Liver (tissue), 9 donors: ENCODE measurements around the gene CRAMP1. TPM values are rescaled to one million over a fixed set of nuclear protein-coding genes. Genes with fewer than 3 reads are reported as not detected.

Source experiments
- DNase-seq: peaks from one replicate; pipeline ENCODE4 v3.0.0-alpha.2; 2017; ENCODE audit warnings: low spot score
- H3K27ac ChIP-seq, 2 donors: one replicate each; pipeline ENCODE4 v1.7.0; 2013; ENCODE audit warnings: inconsistent platforms in 2 of 2, low read length in 2 of 2, control low read depth in 1 of 2, low read depth in 1 of 2, mild to moderate bottlenecking in 1 of 2
- H3K27me3 ChIP-seq, 4 donors: one replicate each; pipeline versions ENCODE4 v1.6.1 to v1.7.0; 2013; ENCODE audit warnings: low read length in 3 of 4, inconsistent platforms in 1 of 4, mild to moderate bottlenecking in 1 of 4, moderate library complexity in 1 of 4; ENCODE audit not compliant: control insufficient read depth in 4 of 4, insufficient read depth in 4 of 4
- H3K36me3 ChIP-seq, 4 donors: one replicate each; pipeline versions ENCODE4 v1.6.1 to v1.7.0; 2013; ENCODE audit warnings: low read length in 3 of 4, mild to moderate bottlenecking in 3 of 4, low read depth in 1 of 4, moderate library complexity in 1 of 4; ENCODE audit not compliant: control insufficient read depth in 4 of 4, insufficient read depth in 3 of 4
- H3K4me1 ChIP-seq, 4 donors: one replicate each; pipeline versions ENCODE4 v1.6.1 to v1.7.0; 2013; ENCODE audit warnings: low read length in 3 of 4, mild to moderate bottlenecking in 3 of 4, moderate library complexity in 1 of 4; ENCODE audit not compliant: control insufficient read depth in 4 of 4, insufficient read depth in 4 of 4
- H3K4me3 ChIP-seq, 3 donors: one replicate each; pipeline versions ENCODE4 v1.6.1 to v1.7.0; 2013; ENCODE audit warnings: low read length in 3 of 3, control low read depth in 1 of 3, low read depth in 1 of 3, mild to moderate bottlenecking in 1 of 3
- H3K9ac ChIP-seq, 2 donors: one replicate each; pipeline ENCODE4 v1.7.0; 2013; ENCODE audit warnings: low read length in 2 of 2, mild to moderate bottlenecking in 2 of 2, moderate library complexity in 2 of 2, control low read depth in 1 of 2, low read depth in 1 of 2
- H3K9me3 ChIP-seq, 4 donors: one replicate each; pipeline versions ENCODE4 v1.6.1 to v1.7.0; 2013; ENCODE audit warnings: low read length in 3 of 4; ENCODE audit not compliant: control insufficient read depth in 4 of 4
- ATF3 ChIP-seq: IDR thresholded peaks from 2 replicates; pipeline ENCODE4 v1.6.1; 2016; ENCODE audit warnings: antibody characterized with exemption
- CTCF ChIP-seq: fragments of 150-350 bp; IDR thresholded peaks from 2 replicates; pipeline ENCODE4 v1.5.1; 2017; ENCODE audit warnings: improper control_type of control experiment, low read depth, low read length; ENCODE audit not compliant: missing input control
- EGR1 ChIP-seq, 2 donors: IDR thresholded peaks; 2 replicates each; pipeline ENCODE4 v1.6.1; 2016 to 2018; ENCODE audit warnings: antibody characterized with exemption in 2 of 2, low read depth in 2 of 2
- FOXA1 ChIP-seq: IDR thresholded peaks from 2 replicates; pipeline ENCODE4 v1.6.1; 2016; ENCODE audit warnings: antibody characterized with exemption
- FOXA2 ChIP-seq: IDR thresholded peaks from 2 replicates; pipeline ENCODE4 v1.6.1; 2016; ENCODE audit warnings: antibody characterized with exemption
- GABPA ChIP-seq, 2 donors: IDR thresholded peaks in 1 of 2; conservative IDR thresholded peaks in 1 of 2; 2 replicates each; pipeline ENCODE4 v1.6.1; 2016; ENCODE audit warnings: antibody characterized with exemption in 2 of 2, mild to moderate bottlenecking in 1 of 2, moderate library complexity in 1 of 2
- HNF4A ChIP-seq, 2 donors: conservative IDR thresholded peaks; 2 replicates each; pipeline ENCODE4 v1.6.1; 2016; ENCODE audit warnings: antibody characterized with exemption in 2 of 2, mild to moderate bottlenecking in 2 of 2
- HNF4G ChIP-seq: IDR thresholded peaks from 2 replicates; pipeline ENCODE4 v1.6.1; 2016; ENCODE audit warnings: antibody characterized with exemption
- JUND ChIP-seq, 2 donors: IDR thresholded peaks; 2 replicates each; pipeline ENCODE4 v1.6.1; 2016; ENCODE audit warnings: antibody characterized with exemption in 2 of 2
- MAX ChIP-seq: IDR thresholded peaks from 2 replicates; pipeline ENCODE4 v1.6.1; 2016; ENCODE audit warnings: antibody characterized with exemption
- NR2F2 ChIP-seq: IDR thresholded peaks from 2 replicates; pipeline ENCODE4 v1.6.1; 2016; ENCODE audit warnings: antibody characterized with exemption
- REST ChIP-seq: IDR thresholded peaks from 2 replicates; pipeline ENCODE4 v1.6.1; 2016; ENCODE audit warnings: antibody characterized with exemption, mild to moderate bottlenecking
- RXRA ChIP-seq, 2 donors: IDR thresholded peaks; 2 replicates each; pipeline ENCODE4 v1.6.1; 2017 to 2018; ENCODE audit warnings: antibody characterized with exemption in 2 of 2, mild to moderate bottlenecking in 1 of 2
- SP1 ChIP-seq: IDR thresholded peaks from 2 replicates; pipeline ENCODE4 v1.6.1; 2018; ENCODE audit warnings: antibody characterized with exemption, mild to moderate bottlenecking
- TAF1 ChIP-seq: conservative IDR thresholded peaks from 2 replicates; pipeline ENCODE4 v1.6.1; 2016; ENCODE audit warnings: antibody characterized with exemption, mild to moderate bottlenecking
- YY1 ChIP-seq: IDR thresholded peaks from 2 replicates; pipeline ENCODE4 v1.6.1; 2016; ENCODE audit warnings: antibody characterized with exemption, mild to moderate bottlenecking
- ZBTB33 ChIP-seq: IDR thresholded peaks from 2 replicates; pipeline ENCODE4 v1.6.1; 2016; ENCODE audit warnings: antibody characterized with exemption
- WGBS: extraction: QIAGEN DNeasy Blood & Tissue Kit; methylation state at CpG from one replicate; pipeline ENCODE4 v1.1.7; 2013; 5-methylcytosine and 5-hydroxymethylcytosine counted together
- polyA plus RNA-seq, 2 donors: library from polyadenylated mRNA; stranded (reverse) in 1 of 2; unstranded in 1 of 2; fragments of 200-250 nt in 1 of 2; fragments of >200 nt in 1 of 2; fragmentation: Nextera tagmentation in 1 of 2; extraction: Ambion mirVana in 1 of 2; gene quantifications; one replicate each; pipeline versions ENCODE4 v1.2.1 to v1.2.3, GENCODE V29; 2013 to 2015
- total RNA-seq, 2 donors: library from RNA; depleted of rRNA; stranded (reverse); fragments of >200 nt; gene quantifications; one replicate each; pipeline ENCODE4 v1.2.3, GENCODE V29; 2014
- donor health status: healthy.
- donor health status: healthy.
- donor health status: healthy.
- donor health status: healthy.
- donor health status: healthy.

Gene CRAMP1
- total and polyA plus RNA-seq, 4 donors: 1.1 to 6.4 (median 4.2) TPM

- H3K36me3 ChIP-seq: peaks cover 7 to 74% (median 37%) of the 10 kb centered on the region in 4 donors
- TF ChIP-seq SP1 (no peak), HNF4A (conservative IDR thresholded peaks at IDR 0.05) (no peak), FOXA2 (no peak), MAX (no peak), REST (no peak), CTCF (no peak), JUND (IDR thresholded peaks at IDR 0.05) (no peak), HNF4G (no peak), RXRA (IDR thresholded peaks at IDR 0.05) (no peak), ZBTB33 (no peak), TAF1 (no peak), EGR1 (IDR thresholded peaks at IDR 0.05; ENCODE audit: low read depth in 2 of 2) (no peak), NR2F2 (no peak), FOXA1 (no peak), ATF3 (no peak), GABPA (IDR thresholded peaks at IDR 0.05 in 1 of 2, conservative IDR thresholded peaks at IDR 0.05 in 1 of 2) (no peak), YY1 (no peak)
- no peak overlapping the region for H3K4me3 ChIP-seq
- no peaks in the 10 kb centered on the region for H3K27me3 ChIP-seq
- no peaks in the 10 kb centered on the region for H3K4me1 ChIP-seq
- WGBS: 89% methylated on average over 11 of the region's 11 CpGs
- H3K27ac ChIP-seq: no peak overlapping the region
- no peaks in the 10 kb centered on the region for H3K9me3 ChIP-seq
- no peak for DNase-seq
- H3K9ac ChIP-seq: no peak overlapping the region
Measured at GRCh38 chr16:1639860-1640259, 27.7 kb downstream of the CRAMP1 start.
